ENCODE measurements around the gene SDR39U1.

GRCh38 chr14:24418492-24418873, 24.1 kb downstream of the SDR39U1 start:
- TF ChIP-seq POLR2A (IDR thresholded peaks at IDR 0.05; ENCODE audit: low read length) (no peak), GATA1 (IDR thresholded peaks at IDR 0.05; ENCODE audit: low read depth, low read length) (no peak)
